HG02623 (cell line): ENCODE measurements around the gene SLC4A3.
A peak's percentile ranks its signal among the peaks of the same experiment; 100 is the strongest.

Source experiments
- ATAC-seq: cut with Tn5 transposase; IDR thresholded peaks from one replicate; pipeline ENCODE4 v1.9.1; 2021; ENCODE audit warnings: moderate library complexity; ENCODE audit not compliant: unreplicated experiment

SLC4A3 gene

GRCh38 chr2:219632760-219633105 lies 5.3 kb downstream of the SLC4A3 start:
- ATAC-seq, result no peak

- no peak for ATAC-seq
Measured at GRCh38 chr2:219633276-219634065, 6.0 kb downstream of the SLC4A3 start.

GRCh38 chr2:219634171-219634940 lies 6.9 kb downstream of the SLC4A3 start:
- ATAC-seq, result no peak

- no peak for ATAC-seq
Measured at GRCh38 chr2:219634951-219635751, 7.7 kb downstream of the SLC4A3 start.

- ATAC-seq, result no peak
Measured at GRCh38 chr2:219636144-219636915, 8.9 kb downstream of the SLC4A3 start.

- ATAC-seq, result no peak
Measured at GRCh38 chr2:219636941-219637841, 9.8 kb downstream of the SLC4A3 start.

- ATAC-seq, result no peak
Measured at GRCh38 chr2:219637842-219638185, 10.4 kb downstream of the SLC4A3 start.

GRCh38 chr2:219638217-219638947 lies 11.0 kb downstream of the SLC4A3 start:
- no peak for ATAC-seq

- no peak for ATAC-seq
Measured at GRCh38 chr2:219638948-219639755, 11.7 kb downstream of the SLC4A3 start.

- no peak for ATAC-seq
Measured at GRCh38 chr2:219641390-219642068, 14.1 kb downstream of the SLC4A3 start.

GRCh38 chr2:219642069-219642454 lies 14.6 kb downstream of the SLC4A3 start:
- ATAC-seq, result no peak

- peak; percentile 99 for ATAC-seq
Measured at GRCh38 chr2:219642465-219643083, 15.1 kb downstream of the SLC4A3 start.

- no peak for ATAC-seq
Measured at GRCh38 chr2:219643084-219643473, 15.6 kb downstream of the SLC4A3 start.

- ATAC-seq, result no peak
Measured at GRCh38 chr2:219643788-219644398, 16.5 kb downstream of the SLC4A3 start.

GRCh38 chr2:219644801-219645480 lies 17.5 kb downstream of the SLC4A3 start:
- no peak for ATAC-seq
